ENCODE results near the gene PPP1R3F.

Gene PPP1R3F

DNA sequence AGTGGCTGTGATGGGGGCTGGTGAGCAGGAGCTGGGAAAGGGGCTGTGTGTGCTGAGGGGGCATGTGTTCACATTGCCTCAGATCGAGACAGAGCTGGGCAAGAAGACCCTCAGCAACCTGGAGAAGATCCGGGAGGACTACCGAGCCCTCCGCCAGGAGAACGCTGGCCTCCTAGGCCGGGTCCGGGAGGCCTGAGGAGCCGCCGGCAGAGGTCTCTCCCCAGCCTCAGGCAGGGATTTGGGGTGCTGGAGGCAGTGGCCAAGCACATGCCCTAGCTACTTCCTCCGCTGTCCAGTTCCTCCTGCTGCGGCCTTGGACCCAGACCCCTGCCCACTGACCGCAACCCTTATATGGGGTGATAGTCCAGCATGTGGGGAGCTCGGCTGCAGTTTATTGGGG, 19.5 kb upstream of the PPP1R3F start:
- Histone ChIP-seq H3K9me2 (replicated peaks; ENCODE audit: insufficient read depth, low read length) (no peaks in the 10 kb centered on the region), H3K36me3 (ENCODE audit: low read length) (no peaks in the 10 kb centered on the region), H3F3A (ENCODE audit: insufficient read depth) (no peaks in the 10 kb centered on the region), H3K79me2 (ENCODE audit: insufficient read depth, low read length) (no peaks in the 10 kb centered on the region), H2AFZ (ENCODE audit: low read depth, low read length, severe bottlenecking) (no peak overlapping the region), H3K27me3 (ENCODE audit: low read length) (no peaks in the 10 kb centered on the region), H3K9me3 (ENCODE audit: insufficient read depth, low read length) (no peaks in the 10 kb centered on the region), H3K4me2 (ENCODE audit: low read depth, low read length, poor library complexity, severe bottlenecking) (no peak overlapping the region), H3K9ac (ENCODE audit: low read length) (no peak overlapping the region), H4K20me1 (ENCODE audit: low read depth, low read length) (no peaks in the 10 kb centered on the region), H3K27ac (ENCODE audit: low read depth, low read length) (no peak overlapping the region), H3K4me3 (ENCODE audit: insufficient read depth, low read length, poor library complexity, severe bottlenecking) (no peak overlapping the region)
- TF ChIP-seq EZH2phosphoT487 (conservative IDR thresholded peaks at IDR 0.05; ENCODE audit: low read length): no peak
- TF ChIP-seq, protein P1, sequence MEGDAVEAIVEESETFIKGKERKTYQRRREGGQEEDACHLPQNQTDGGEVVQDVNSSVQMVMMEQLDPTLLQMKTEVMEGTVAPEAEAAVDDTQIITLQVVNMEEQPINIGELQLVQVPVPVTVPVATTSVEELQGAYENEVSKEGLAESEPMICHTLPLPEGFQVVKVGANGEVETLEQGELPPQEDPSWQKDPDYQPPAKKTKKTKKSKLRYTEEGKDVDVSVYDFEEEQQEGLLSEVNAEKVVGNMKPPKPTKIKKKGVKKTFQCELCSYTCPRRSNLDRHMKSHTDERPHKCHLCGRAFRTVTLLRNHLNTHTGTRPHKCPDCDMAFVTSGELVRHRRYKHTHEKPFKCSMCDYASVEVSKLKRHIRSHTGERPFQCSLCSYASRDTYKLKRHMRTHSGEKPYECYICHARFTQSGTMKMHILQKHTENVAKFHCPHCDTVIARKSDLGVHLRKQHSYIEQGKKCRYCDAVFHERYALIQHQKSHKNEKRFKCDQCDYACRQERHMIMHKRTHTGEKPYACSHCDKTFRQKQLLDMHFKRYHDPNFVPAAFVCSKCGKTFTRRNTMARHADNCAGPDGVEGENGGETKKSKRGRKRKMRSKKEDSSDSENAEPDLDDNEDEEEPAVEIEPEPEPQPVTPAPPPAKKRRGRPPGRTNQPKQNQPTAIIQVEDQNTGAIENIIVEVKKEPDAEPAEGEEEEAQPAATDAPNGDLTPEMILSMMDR (IDR thresholded peaks at IDR 0.05; ENCODE audit: insufficient read depth, low read length, poor library complexity, severe bottlenecking): no peak

DNA sequence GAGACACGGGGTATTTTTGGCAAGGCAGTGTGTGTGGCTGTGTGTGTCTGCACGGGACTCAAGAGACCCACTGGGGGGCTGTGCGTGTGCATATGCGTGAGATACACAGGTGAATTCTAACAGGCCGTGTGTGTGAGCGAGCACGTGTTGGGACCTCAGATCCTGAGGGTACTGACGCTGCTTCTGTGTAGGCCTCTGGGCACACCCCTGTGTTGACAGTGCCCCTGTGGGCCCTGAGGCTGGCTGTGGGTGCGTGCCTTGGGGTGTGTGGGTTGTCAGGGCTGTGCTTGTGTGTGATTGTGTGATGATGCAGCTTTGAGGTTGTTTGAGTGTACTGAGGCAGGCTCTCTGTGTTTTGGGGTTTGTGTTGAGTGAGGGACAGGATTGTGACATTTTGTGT, 19.0 kb upstream of the PPP1R3F start:
- H2AFZ ChIP-seq (ENCODE audit: low read depth, low read length, severe bottlenecking): no peak overlapping the region
- H3K9ac ChIP-seq (ENCODE audit: low read length): no peak overlapping the region
- no peaks in the 10 kb centered on the region for H3K9me2 ChIP-seq (replicated peaks; ENCODE audit: insufficient read depth, low read length)

DNA sequence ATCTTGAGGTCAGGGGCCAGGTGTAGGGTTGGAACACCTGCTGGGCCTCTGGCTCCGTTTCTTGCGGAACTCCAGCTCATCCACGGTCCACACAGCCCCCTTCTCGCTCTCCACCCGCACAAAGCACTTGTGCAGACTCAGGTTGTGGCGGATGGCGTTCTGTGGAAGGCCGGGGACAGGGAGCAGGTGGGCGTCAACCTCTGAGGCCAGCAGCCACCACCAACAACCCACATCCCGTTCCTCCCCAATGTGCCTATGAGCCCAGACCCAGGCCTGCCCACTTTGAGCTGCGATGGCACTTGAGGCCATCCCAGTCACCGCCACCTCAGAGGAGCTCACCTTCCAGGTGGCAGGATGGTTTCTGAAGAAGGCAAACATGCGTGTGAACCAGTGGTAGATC, 18.3 kb upstream of the PPP1R3F start:
- Histone ChIP-seq H3K9me3 (ENCODE audit: insufficient read depth, low read length) (no peaks in the 10 kb centered on the region), H2AFZ (ENCODE audit: low read depth, low read length, severe bottlenecking) (no peak overlapping the region), H3K79me2 (ENCODE audit: insufficient read depth, low read length) (no peaks in the 10 kb centered on the region), H3F3A (ENCODE audit: insufficient read depth) (no peaks in the 10 kb centered on the region), H3K27ac (ENCODE audit: low read depth, low read length) (no peak overlapping the region), H3K27me3 (ENCODE audit: low read length) (no peaks in the 10 kb centered on the region), H3K36me3 (ENCODE audit: low read length) (no peaks in the 10 kb centered on the region), H3K4me2 (ENCODE audit: low read depth, low read length, poor library complexity, severe bottlenecking) (no peak overlapping the region), H4K20me1 (ENCODE audit: low read depth, low read length) (no peaks in the 10 kb centered on the region), H3K9ac (ENCODE audit: low read length) (no peak overlapping the region), H3K4me3 (ENCODE audit: insufficient read depth, low read length, poor library complexity, severe bottlenecking) (no peak overlapping the region), H3K9me2 (replicated peaks; ENCODE audit: insufficient read depth, low read length) (no peaks in the 10 kb centered on the region)
- TF ChIP-seq, protein P1 (IDR thresholded peaks at IDR 0.05; ENCODE audit: insufficient read depth, low read length, poor library complexity, severe bottlenecking): no peak
- TF ChIP-seq EZH2phosphoT487 (conservative IDR thresholded peaks at IDR 0.05; ENCODE audit: low read length): no peak

More for the DNA sequence above, 19.0 kb upstream of the PPP1R3F start:
- TF ChIP-seq, protein P1 (IDR thresholded peaks at IDR 0.05; ENCODE audit: insufficient read depth, low read length, poor library complexity, severe bottlenecking): no peak
- no peak for TF ChIP-seq EZH2phosphoT487 (conservative IDR thresholded peaks at IDR 0.05; ENCODE audit: low read length)
- Histone ChIP-seq H3K4me2 (ENCODE audit: low read depth, low read length, poor library complexity, severe bottlenecking) (no peak overlapping the region), H3K79me2 (ENCODE audit: insufficient read depth, low read length) (no peaks in the 10 kb centered on the region), H3K4me3 (ENCODE audit: insufficient read depth, low read length, poor library complexity, severe bottlenecking) (no peak overlapping the region), H3K36me3 (ENCODE audit: low read length) (no peaks in the 10 kb centered on the region), H4K20me1 (ENCODE audit: low read depth, low read length) (no peaks in the 10 kb centered on the region), H3K9me3 (ENCODE audit: insufficient read depth, low read length) (no peaks in the 10 kb centered on the region), H3F3A (ENCODE audit: insufficient read depth) (no peaks in the 10 kb centered on the region), H3K27ac (ENCODE audit: low read depth, low read length) (no peak overlapping the region), H3K27me3 (ENCODE audit: low read length) (no peaks in the 10 kb centered on the region)

Data from SU-DHL-6 (cell line).